Measurements from ENCODE around the gene LRPAP1.
"Not testable (repeated sequence)": the region's sequence is repeated elsewhere in the genome, so short reads cannot be mapped to it uniquely, and the experiment has no call there.

The LRPAP1 gene

GRCh38 chr4:3520796-3521600, 11.2 kb downstream of the LRPAP1 start:
- DNase-seq (ENCODE audit: low read depth, low spot score), result no peak
- no peak overlapping the region for H3K27ac ChIP-seq

DNA sequence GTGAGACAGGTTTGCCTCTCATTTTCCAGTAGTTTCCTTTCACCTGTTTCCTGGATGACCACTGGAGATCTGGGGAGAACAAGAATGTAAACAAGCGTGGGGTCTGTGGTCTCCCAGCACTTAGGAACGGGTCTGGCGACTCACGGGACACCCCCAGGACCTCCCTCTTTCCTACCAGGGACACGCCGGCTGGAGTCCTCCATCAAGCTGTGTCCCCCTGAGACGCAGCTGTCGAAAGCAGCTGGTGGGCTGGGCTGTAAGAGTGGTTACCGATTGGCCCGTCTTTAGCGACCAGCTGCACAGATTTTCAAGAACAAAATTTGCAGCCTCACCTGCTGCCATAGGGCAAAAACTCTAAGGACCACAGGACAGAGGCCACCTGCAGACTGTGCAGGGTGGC, 11.9 kb downstream of the LRPAP1 start:
- H3K27ac ChIP-seq, result no peak overlapping the region
- DNase-seq (ENCODE audit: low read depth, low spot score), result no peak

- DNase-seq (ENCODE audit: low read depth, low spot score), result no peak
- no peak overlapping the region for H3K27ac ChIP-seq
Measured at GRCh38 chr4:3519468-3520264, 12.6 kb downstream of the LRPAP1 start.

DNA sequence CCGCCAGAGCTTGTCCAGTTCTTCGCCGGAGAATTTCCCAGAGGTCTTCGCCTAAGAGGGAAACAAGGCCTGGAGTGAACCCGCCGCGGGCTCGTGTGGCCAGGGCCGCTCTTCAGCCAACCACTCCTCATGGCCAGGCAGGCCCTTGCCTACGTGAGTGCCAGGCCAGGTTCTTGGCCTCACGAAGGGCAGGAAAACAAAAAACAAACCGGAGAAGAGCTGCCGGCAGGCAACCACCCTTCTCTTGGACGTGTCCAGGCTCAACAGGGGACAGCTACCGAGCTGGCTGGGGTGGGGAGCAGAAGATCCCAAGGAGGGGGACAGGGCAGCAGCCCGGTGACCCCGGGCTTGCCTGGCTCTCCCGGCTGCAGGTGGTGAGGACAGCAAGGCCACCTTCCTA, 13.3 kb downstream of the LRPAP1 start:
- no peak overlapping the region for H3K27ac ChIP-seq
- no peak for DNase-seq (ENCODE audit: low read depth, low spot score)

- no peak overlapping the region for H3K27ac ChIP-seq
- DNase-seq (ENCODE audit: low read depth, low spot score), result no peak
Measured at GRCh38 chr4:3518511-3518880, 13.7 kb downstream of the LRPAP1 start.

DNA sequence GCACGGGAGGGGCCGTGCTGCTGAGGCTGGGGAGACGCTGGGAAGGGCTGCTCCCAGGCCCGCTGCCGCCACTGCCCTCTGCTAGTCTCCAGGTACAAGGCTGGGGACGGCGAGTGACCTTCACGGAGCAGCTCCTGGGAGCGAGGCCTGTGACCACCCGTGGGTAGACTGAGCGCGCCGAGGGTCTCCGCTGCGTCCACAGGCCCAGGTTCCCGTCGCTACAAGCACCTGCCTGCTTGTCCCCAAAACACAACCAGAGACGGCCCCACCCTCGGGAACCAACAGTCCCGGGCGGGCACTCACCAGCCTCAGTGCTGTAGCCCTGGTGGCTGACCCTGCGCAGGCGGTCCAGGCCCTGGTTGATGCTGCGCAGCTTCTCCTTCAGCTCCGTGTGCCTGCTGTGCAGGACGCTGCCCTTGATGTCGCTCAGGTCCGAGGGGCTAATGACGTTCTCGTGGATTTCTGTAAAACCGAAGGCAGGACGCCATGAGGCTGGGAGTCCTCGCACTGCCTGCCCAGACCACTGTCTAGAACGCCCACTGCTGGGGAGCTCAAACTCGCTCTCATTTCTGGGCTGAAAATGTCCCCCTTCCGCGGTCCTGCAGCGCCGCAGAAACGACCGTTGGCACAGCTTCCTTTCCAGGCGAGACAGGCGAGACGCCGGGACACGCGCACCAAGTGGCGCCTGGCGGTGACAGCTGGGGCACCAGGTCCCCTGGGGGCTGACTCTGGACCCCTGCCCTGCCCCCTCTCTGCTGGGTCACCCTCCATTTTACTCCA, 14.3 kb downstream of the LRPAP1 start:
- H3K27ac ChIP-seq, result no peak overlapping the region
- DNase-seq (ENCODE audit: low read depth, low spot score), result no peak

DNA sequence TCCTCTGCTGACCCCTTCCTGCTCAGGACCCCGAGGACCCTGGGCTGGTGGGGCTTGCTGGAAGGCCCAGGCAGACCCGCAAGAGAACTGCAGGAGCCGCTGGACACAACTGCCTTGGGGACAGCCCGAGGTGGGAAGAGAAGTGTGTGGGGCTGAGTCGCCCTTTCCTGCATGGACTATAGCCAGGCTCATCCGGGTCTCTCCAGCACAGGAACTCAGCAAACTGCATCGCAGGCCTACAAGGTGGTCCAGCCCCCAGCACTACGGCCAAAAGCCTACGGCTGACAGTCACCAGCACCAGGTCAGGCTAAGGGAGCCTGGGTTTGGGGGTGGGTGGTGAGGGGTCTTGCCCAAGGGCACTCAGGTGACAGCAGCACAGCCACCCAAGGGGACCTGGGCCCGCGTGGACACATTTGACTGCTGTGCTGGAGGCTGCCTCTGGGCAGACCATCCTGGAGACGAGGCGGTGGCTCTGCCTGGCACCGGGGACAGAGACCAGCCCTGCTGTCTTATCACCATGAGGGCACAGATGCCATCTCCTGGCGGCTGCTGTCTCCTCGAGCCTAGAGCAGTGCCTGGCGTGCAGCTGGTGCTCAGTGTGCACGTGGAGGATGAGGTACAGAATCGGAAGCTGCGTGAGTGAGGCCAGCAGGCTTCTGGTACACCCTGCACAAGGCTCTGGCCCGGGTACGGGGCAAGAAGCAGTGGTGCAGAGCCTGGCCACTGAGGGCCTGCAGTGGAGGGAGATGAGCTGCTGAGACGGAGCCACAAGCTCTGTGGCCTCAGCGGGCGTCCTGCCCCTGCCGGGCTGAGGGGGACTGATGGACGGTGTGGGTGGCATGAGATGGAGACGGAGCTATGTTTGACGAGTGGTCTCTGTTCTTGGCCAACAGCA, 15.1 kb downstream of the LRPAP1 start:
- H3K27ac ChIP-seq, result no peak overlapping the region
- DNase-seq (ENCODE audit: low read depth, low spot score), result no peak

- no peak for DNase-seq (ENCODE audit: low read depth, low spot score)
- H3K27ac ChIP-seq, result no peak overlapping the region
Measured at GRCh38 chr4:3516061-3516835, 16.0 kb downstream of the LRPAP1 start.

GRCh38 chr4:3515646-3516045, 16.6 kb downstream of the LRPAP1 start:
- H3K27ac ChIP-seq, result no peak overlapping the region
- DNase-seq (ENCODE audit: low read depth, low spot score), result no peak

DNA sequence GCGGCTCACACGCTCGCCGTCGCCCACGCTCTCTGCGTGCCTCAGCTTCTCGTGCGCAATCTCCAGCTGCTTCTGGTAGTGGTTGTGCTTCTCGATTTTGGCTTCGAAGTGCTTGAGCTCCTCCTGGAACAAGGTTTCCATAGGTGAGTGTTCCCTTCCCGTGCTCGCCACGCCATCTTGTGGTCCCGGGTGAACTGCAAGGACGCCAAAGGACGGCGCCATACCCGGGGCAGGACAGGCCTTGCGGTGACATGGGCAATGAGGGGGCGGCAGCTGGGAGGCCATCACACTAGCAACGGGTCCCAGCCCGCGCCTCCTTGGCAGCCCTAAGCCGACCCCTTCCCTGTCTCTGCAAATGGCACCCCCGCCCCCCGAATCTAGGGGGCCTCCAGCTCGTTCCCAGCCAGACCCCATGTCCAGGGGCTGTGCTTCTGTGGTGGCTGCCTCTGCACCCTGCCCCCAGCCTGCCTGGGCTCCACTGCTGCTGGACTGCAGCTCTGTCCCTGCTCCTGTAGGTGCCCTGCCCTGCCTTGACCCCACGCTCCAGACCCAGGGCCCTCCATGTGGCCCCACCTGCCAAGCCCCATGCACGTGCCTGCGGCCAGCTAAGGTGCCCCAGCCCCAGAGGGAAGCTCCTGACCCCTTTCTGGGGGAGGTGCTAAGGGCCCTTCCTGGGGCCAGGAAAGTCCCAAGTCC, 17.3 kb downstream of the LRPAP1 start:
- DNase-seq (ENCODE audit: low read depth, low spot score), result no peak
- H3K27ac ChIP-seq, result no peak overlapping the region

DNA sequence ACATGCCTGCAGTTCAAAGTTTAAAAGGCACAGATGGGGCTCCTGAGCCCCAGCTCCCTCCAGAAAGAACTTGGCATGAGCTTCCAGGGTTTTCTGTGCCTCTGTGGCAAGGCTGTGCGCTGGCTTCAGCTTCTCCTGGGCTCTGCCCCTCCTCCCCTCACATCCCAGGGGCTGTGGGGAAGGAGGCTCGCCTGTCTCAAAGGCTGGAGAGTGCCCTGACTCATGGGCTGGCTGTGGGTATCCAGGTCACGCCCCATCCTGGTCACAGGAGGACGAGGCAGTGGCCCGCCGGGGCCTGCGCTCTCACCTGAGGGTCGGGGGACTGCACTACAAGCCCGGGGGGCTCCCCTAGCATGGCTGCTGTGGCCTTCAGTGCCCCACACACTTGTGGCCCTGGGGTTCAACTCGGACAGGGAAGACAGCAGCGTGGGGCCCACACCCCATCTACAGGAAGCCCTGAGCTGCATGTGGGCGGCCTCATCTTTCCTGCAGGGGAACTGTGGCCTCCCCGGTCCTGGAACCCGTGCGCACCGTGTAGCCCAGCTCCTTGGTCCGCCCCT, 17.9 kb downstream of the LRPAP1 start:
- no peak for DNase-seq (ENCODE audit: low read depth, low spot score)
- no peak overlapping the region for H3K27ac ChIP-seq

GRCh38 chr4:3513807-3514206, 18.4 kb downstream of the LRPAP1 start:
- no peak overlapping the region for H3K27ac ChIP-seq
- DNase-seq (ENCODE audit: low read depth, low spot score), result no peak

DNA sequence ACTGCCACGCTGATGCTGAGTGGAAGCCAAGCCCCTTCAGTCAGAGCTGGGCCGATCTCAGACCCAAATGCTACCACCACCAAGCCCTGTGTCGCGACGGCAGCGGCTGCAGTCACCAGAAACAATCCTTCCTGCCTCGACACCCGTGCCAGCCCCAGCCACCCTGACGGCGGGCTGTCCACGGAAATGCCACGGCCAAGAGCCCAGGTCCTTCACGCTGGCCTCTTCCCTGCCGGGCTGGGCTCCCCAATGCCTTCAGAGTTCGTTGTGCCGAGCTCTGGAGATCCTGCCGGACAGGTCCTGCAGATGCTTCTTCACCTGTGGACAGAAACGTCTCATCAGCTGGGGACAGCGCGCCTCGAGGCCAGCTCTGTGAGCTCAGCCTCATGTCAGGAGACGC, 19.5 kb downstream of the LRPAP1 start:
- no peak for DNase-seq (ENCODE audit: low read depth, low spot score)
- H3K27ac ChIP-seq, result no peak overlapping the region

DNA sequence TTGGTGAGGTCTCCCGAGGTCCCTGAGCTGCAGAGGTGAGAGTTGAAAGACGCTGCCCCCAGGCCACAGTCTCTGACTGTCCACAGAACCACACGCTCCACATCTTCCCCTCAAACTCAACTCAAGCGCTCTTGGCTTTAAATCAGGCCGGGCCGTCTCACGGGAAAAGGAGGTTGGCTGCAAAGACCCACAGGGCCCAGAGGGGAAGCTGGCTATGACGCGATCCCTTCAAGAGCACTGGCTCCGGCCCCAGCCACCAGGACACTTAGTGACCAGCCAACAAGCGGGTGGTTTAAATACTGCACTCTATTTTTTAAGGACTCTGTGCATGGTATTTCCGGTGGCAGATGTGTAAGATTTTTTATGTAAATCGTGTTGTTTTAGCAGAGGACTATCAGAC, 19.9 kb downstream of the LRPAP1 start:
- DNase-seq (ENCODE audit: low read depth, low spot score), result no peak
- no peak overlapping the region for H3K27ac ChIP-seq

- not testable (repeated sequence) for H3K27ac ChIP-seq; DNase-seq (ENCODE audit: low read depth, low spot score)
Measured at GRCh38 chr4:3511601-3512000, 20.6 kb downstream of the LRPAP1 start.

DNA sequence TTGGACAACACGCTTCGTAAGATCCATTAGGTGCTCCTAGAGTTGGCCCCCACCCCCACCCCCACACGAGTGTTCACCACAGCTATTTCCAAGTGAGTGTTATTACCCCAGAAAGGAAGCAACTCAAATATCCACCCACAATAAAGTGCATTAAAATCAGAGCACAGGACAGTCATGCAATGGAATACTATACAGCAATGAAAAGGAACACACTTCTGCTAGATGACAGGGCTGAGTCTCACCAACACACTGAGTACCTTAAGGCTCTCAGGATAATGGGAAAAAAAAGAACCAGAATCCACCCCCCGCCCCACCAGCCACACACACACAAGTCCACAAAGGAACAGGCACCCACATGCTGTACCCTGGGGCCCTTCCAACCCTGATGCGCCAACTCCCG, 21.0 kb downstream of the LRPAP1 start:
- no peak for DNase-seq (ENCODE audit: low read depth, low spot score)

DNA sequence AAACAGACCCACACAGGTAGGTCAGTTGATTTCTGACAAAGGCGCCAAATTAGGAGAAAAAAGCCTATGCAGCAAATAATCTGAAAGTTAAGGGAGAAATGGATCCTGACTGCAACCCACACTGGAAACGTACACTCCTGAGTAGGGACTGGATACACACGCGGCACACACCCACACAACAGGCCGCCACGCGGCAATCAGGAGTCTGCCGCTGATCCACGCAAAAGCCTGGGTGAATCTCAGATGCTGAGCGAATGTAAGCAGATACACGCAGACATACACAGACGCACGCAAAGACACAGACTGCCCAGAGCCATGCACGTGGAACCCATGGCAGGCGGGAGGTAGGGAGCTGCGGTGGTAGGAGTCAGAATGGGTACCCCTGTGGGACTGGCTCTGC, 21.7 kb downstream of the LRPAP1 start:
- H3K27ac ChIP-seq, result no peak overlapping the region

More for the DNA sequence above, 21.0 kb downstream of the LRPAP1 start:
- no peak overlapping the region for H3K27ac ChIP-seq

DNA sequence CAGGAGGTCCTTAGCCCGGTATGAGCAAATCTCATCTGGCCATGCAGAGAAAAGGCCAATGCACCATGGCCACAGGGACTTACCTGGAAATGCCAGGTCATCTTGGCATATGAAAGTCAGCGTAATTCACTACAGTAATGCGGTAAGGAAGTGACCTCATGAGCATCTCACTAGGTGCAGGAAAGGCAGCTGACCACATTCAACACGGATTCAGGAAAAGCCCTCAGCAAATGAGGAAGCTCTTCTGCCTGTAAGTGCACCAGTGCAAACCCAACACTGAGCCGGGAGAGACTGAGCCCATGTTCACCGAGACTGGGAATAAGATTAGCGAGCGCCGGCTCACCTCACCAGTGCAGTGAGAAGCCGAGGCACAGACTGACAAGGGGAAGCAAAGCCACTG, 23.7 kb downstream of the LRPAP1 start:
- no peak for DNase-seq (ENCODE audit: low read depth, low spot score)
- H3K27ac ChIP-seq, result no peak overlapping the region

More for the DNA sequence above, 21.7 kb downstream of the LRPAP1 start:
- no peak for DNase-seq (ENCODE audit: low read depth, low spot score)
